ENCODE data around the gene ATP2A1.
"Not testable (repeated sequence)": the region's sequence is repeated elsewhere in the genome, so short reads cannot be mapped to it uniquely, and the experiment has no call there.

DNA sequence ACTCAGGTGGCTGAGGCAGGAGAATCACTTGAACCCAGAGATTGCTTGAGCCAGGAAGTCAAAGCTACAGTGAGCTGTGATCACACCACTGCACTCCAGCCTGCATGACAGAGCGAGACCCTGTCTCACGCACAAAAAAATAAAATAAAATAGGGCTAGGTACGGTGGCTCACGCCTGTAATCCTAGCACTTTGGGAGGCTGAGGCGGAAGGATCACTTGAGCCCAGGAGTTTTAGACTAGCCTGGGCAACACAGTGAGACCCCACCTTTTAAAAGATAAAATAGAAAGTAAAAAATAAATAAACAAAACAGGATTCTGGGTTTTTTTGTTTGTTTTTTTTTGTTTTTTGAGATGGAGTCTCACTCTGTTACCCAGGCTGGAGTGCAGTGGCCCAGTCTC lies 12.1 kb downstream of the ATP2A1 start:
- TF ChIP-seq EP300 (IDR thresholded peaks at IDR 0.05): not testable (repeated sequence)
- TF ChIP-seq, protein P1, sequence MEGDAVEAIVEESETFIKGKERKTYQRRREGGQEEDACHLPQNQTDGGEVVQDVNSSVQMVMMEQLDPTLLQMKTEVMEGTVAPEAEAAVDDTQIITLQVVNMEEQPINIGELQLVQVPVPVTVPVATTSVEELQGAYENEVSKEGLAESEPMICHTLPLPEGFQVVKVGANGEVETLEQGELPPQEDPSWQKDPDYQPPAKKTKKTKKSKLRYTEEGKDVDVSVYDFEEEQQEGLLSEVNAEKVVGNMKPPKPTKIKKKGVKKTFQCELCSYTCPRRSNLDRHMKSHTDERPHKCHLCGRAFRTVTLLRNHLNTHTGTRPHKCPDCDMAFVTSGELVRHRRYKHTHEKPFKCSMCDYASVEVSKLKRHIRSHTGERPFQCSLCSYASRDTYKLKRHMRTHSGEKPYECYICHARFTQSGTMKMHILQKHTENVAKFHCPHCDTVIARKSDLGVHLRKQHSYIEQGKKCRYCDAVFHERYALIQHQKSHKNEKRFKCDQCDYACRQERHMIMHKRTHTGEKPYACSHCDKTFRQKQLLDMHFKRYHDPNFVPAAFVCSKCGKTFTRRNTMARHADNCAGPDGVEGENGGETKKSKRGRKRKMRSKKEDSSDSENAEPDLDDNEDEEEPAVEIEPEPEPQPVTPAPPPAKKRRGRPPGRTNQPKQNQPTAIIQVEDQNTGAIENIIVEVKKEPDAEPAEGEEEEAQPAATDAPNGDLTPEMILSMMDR (IDR thresholded peaks at IDR 0.05): not testable (repeated sequence)
